Measurements from ENCODE around the gene FAM193A. TPM values are rescaled to one million over a fixed set of nuclear protein-coding genes. Genes with fewer than 3 reads are reported as not detected.
A peak's percentile ranks its signal among the peaks of the same experiment; 100 is the strongest.

Gene FAM193A
- polyA plus RNA-seq, 3 donors from 2014 or later: 0.03 to 4.8 (median 0.94) TPM

- Mint-ChIP-seq H3K4me3 (peak overlapping the region; percentile 42 to 79 (median 74)), H3K4me1 (peaks cover 51 to 66% of the 10 kb centered on the region in 2 donors), H3K27ac (peak overlapping the region; percentile 85 to 96 (median 93)), H3K27me3 (ENCODE audit: low read depth in 3 of 3) (peaks cover 2 to 3% (median 2%) of the 10 kb centered on the region in 3 donors), H3K9me3 (no peaks in the 10 kb centered on the region), H3K36me3 (peaks cover 0 to 3% (median 0%) of the 10 kb centered on the region in 3 donors)
- peak; percentile 78 to 82 (median 80) for DNase-seq
Measured at GRCh38 chr4:2570551-2571222, 34.2 kb downstream of the FAM193A start.

- no peaks in the 10 kb centered on the region for H3K9me3 Mint-ChIP-seq
- no peak overlapping the region for H3K4me3 Mint-ChIP-seq
- H3K4me1 Mint-ChIP-seq: peaks cover 52 to 69% of the 10 kb centered on the region in 2 donors
- H3K36me3 Mint-ChIP-seq: peaks cover 0 to 3% (median 0%) of the 10 kb centered on the region in 3 donors
- peak overlapping the region; percentile 0 to 83 (median 79) for H3K27ac Mint-ChIP-seq
- DNase-seq: no peak
- peaks cover 2 to 3% (median 2%) of the 10 kb centered on the region in 3 donors for H3K27me3 Mint-ChIP-seq (ENCODE audit: low read depth in 3 of 3)
Measured at GRCh38 chr4:2572076-2572475, 35.6 kb downstream of the FAM193A start.

- DNase-seq: no peak
- H3K27me3 Mint-ChIP-seq (ENCODE audit: low read depth in 3 of 3): peaks cover 2 to 3% (median 2%) of the 10 kb centered on the region in 3 donors
- H3K27ac Mint-ChIP-seq: peak overlapping the region; percentile 0 to 83 (median 70)
- H3K36me3 Mint-ChIP-seq: peaks cover 0 to 2% (median 0%) of the 10 kb centered on the region in 3 donors
- no peaks in the 10 kb centered on the region for H3K9me3 Mint-ChIP-seq
- H3K4me3 Mint-ChIP-seq: peak overlapping the region in 1 of 5 donors; percentile 1
- H3K4me1 Mint-ChIP-seq: peaks cover 54 to 71% of the 10 kb centered on the region in 2 donors
Measured at GRCh38 chr4:2572866-2573265, 36.4 kb downstream of the FAM193A start.

GRCh38 chr4:2574009-2574408, 37.6 kb downstream of the FAM193A start:
- H3K4me3 Mint-ChIP-seq: no peak overlapping the region
- no peak for DNase-seq
- peaks cover 2 to 4% (median 3%) of the 10 kb centered on the region in 3 donors for H3K27me3 Mint-ChIP-seq (ENCODE audit: low read depth in 3 of 3)
- no peaks in the 10 kb centered on the region for H3K36me3 Mint-ChIP-seq
- H3K27ac Mint-ChIP-seq: peak overlapping the region; percentile 20 to 88 (median 57)
- no peaks in the 10 kb centered on the region for H3K9me3 Mint-ChIP-seq
- peaks cover 52 to 69% of the 10 kb centered on the region in 2 donors for H3K4me1 Mint-ChIP-seq

- peak overlapping the region; percentile 20 to 65 (median 42) for H3K27ac Mint-ChIP-seq
- no peaks in the 10 kb centered on the region for H3K9me3 Mint-ChIP-seq
- no peak for DNase-seq
- peaks cover 49 to 62% of the 10 kb centered on the region in 2 donors for H3K4me1 Mint-ChIP-seq
- peaks cover 0 to 4% (median 0%) of the 10 kb centered on the region in 3 donors for H3K36me3 Mint-ChIP-seq
- H3K4me3 Mint-ChIP-seq: no peak overlapping the region
- H3K27me3 Mint-ChIP-seq (ENCODE audit: low read depth in 3 of 3): peaks cover 2 to 4% (median 3%) of the 10 kb centered on the region in 3 donors
Measured at GRCh38 chr4:2574863-2575262, 38.4 kb downstream of the FAM193A start.

GRCh38 chr4:2576290-2576689, 39.8 kb downstream of the FAM193A start:
- peaks cover 0 to 4% (median 0%) of the 10 kb centered on the region in 3 donors for H3K36me3 Mint-ChIP-seq
- H3K27me3 Mint-ChIP-seq (ENCODE audit: low read depth in 3 of 3): peaks cover 2 to 4% (median 3%) of the 10 kb centered on the region in 3 donors
- peaks cover 38 to 48% of the 10 kb centered on the region in 2 donors for H3K4me1 Mint-ChIP-seq
- no peak overlapping the region for H3K27ac Mint-ChIP-seq
- H3K4me3 Mint-ChIP-seq: no peak overlapping the region
- no peaks in the 10 kb centered on the region for H3K9me3 Mint-ChIP-seq
- no peak for DNase-seq

GRCh38 chr4:2578106-2578505, 41.7 kb downstream of the FAM193A start:
- peak overlapping the region in 1 of 6 donors; percentile 67 for H3K27ac Mint-ChIP-seq
- H3K27me3 Mint-ChIP-seq (ENCODE audit: low read depth in 3 of 3): peaks cover 0 to 2% (median 0%) of the 10 kb centered on the region in 3 donors
- peaks cover 0 to 6% (median 4%) of the 10 kb centered on the region in 3 donors for H3K36me3 Mint-ChIP-seq
- H3K9me3 Mint-ChIP-seq: no peaks in the 10 kb centered on the region
- H3K4me1 Mint-ChIP-seq: peaks cover 38 to 49% of the 10 kb centered on the region in 2 donors
- DNase-seq: no peak
- H3K4me3 Mint-ChIP-seq: no peak overlapping the region

GRCh38 chr4:2579910-2580309, 43.5 kb downstream of the FAM193A start:
- Mint-ChIP-seq H3K4me3 (no peak overlapping the region), H3K36me3 (peaks cover 0 to 6% (median 4%) of the 10 kb centered on the region in 3 donors), H3K27ac (no peak overlapping the region), H3K27me3 (ENCODE audit: low read depth in 3 of 3) (peaks cover 0 to 2% (median 0%) of the 10 kb centered on the region in 3 donors), H3K4me1 (peaks cover 34 to 48% of the 10 kb centered on the region in 2 donors), H3K9me3 (no peaks in the 10 kb centered on the region)
- DNase-seq: no peak

- Mint-ChIP-seq H3K36me3 (peaks cover 0 to 6% (median 4%) of the 10 kb centered on the region in 3 donors), H3K27me3 (ENCODE audit: low read depth in 3 of 3) (peaks cover 0 to 4% (median 1%) of the 10 kb centered on the region in 3 donors), H3K9me3 (no peaks in the 10 kb centered on the region), H3K27ac (peak overlapping the region in 2 of 6 donors; percentile 56 to 63), H3K4me3 (no peak overlapping the region), H3K4me1 (peaks cover 45 to 63% of the 10 kb centered on the region in 2 donors)
- DNase-seq: no peak
Measured at GRCh38 chr4:2583092-2583491, 46.6 kb downstream of the FAM193A start.

GRCh38 chr4:2583517-2583916, 47.1 kb downstream of the FAM193A start:
- H3K27me3 Mint-ChIP-seq (ENCODE audit: low read depth in 3 of 3): peaks cover 0 to 4% (median 1%) of the 10 kb centered on the region in 3 donors
- peaks cover 49 to 63% of the 10 kb centered on the region in 2 donors for H3K4me1 Mint-ChIP-seq
- peak overlapping the region in 3 of 6 donors; percentile 56 to 80 (median 63) for H3K27ac Mint-ChIP-seq
- H3K36me3 Mint-ChIP-seq: peaks cover 0 to 6% (median 4%) of the 10 kb centered on the region in 3 donors
- no peaks in the 10 kb centered on the region for H3K9me3 Mint-ChIP-seq
- no peak overlapping the region for H3K4me3 Mint-ChIP-seq
- no peak for DNase-seq

GRCh38 chr4:2586502-2586901, 50.1 kb downstream of the FAM193A start:
- peaks cover 0 to 2% (median 1%) of the 10 kb centered on the region in 3 donors for H3K27me3 Mint-ChIP-seq (ENCODE audit: low read depth in 3 of 3)
- no peak overlapping the region for H3K27ac Mint-ChIP-seq
- no peak for DNase-seq
- no peaks in the 10 kb centered on the region for H3K9me3 Mint-ChIP-seq
- H3K4me1 Mint-ChIP-seq: peaks cover 64 to 81% of the 10 kb centered on the region in 2 donors
- peaks cover 0 to 6% (median 0%) of the 10 kb centered on the region in 3 donors for H3K36me3 Mint-ChIP-seq
- no peak overlapping the region for H3K4me3 Mint-ChIP-seq

GRCh38 chr4:2587213-2587823, 50.9 kb downstream of the FAM193A start:
- Mint-ChIP-seq H3K27ac (peak overlapping the region in 5 of 6 donors; percentile 3 to 72 (median 48)), H3K36me3 (peaks cover 0 to 1% (median 0%) of the 10 kb centered on the region in 3 donors), H3K9me3 (no peaks in the 10 kb centered on the region), H3K27me3 (ENCODE audit: low read depth in 3 of 3) (peaks cover 0 to 2% (median 1%) of the 10 kb centered on the region in 3 donors), H3K4me1 (peaks cover 61 to 79% of the 10 kb centered on the region in 2 donors), H3K4me3 (peak overlapping the region in 2 of 5 donors; percentile 22 to 47)
- DNase-seq: no peak

GRCh38 chr4:2588259-2588658, 51.8 kb downstream of the FAM193A start:
- Mint-ChIP-seq H3K36me3 (no peaks in the 10 kb centered on the region), H3K4me3 (no peak overlapping the region), H3K27me3 (ENCODE audit: low read depth in 3 of 3) (peaks cover 0 to 4% (median 2%) of the 10 kb centered on the region in 3 donors), H3K27ac (peak overlapping the region in 3 of 6 donors; percentile 10 to 42 (median 41)), H3K4me1 (peaks cover 63 to 79% of the 10 kb centered on the region in 2 donors), H3K9me3 (no peaks in the 10 kb centered on the region)
- DNase-seq: no peak

GRCh38 chr4:2591189-2591588, 54.7 kb downstream of the FAM193A start:
- Mint-ChIP-seq H3K27ac (peak overlapping the region; percentile 76 to 92 (median 88)), H3K4me1 (peaks cover 74 to 82% of the 10 kb centered on the region in 2 donors), H3K9me3 (no peaks in the 10 kb centered on the region), H3K36me3 (no peaks in the 10 kb centered on the region), H3K4me3 (peak overlapping the region; percentile 47 to 75 (median 62)), H3K27me3 (ENCODE audit: low read depth in 3 of 3) (peaks cover 0 to 6% (median 2%) of the 10 kb centered on the region in 3 donors)
- DNase-seq: peak in 2 of 3 donors; percentile 9 to 10

Data from immature natural killer cell (primary cell).